HepG2 (cell line): Measurements from ENCODE around the gene FXN. TPM values are rescaled to one million over a fixed set of nuclear protein-coding genes. Genes with fewer than 3 reads are reported as not detected.

Experiments used
- ATAC-seq: fragments of 200-7000 bp; cut with Tn5 transposase; 3 replicates; pipeline ENCODE4 v1.9.1; 2020; ENCODE audit warnings: mild to moderate bottlenecking, moderate library complexity
- BruUV-seq: library from RNA; stranded (reverse); fragments of 400-500 nt; replicated peaks from 2 replicates; lab custom pipeline; 2021; lab: Mats Ljungman, UMichigan
- CTCF ChIA-PET: fragments of 300-600 bp; formaldehyde crosslinking; extraction: SDS; loops from one replicate; lab custom pipeline; 2021; ENCODE audit warnings: low total read pairs, inconsistent platforms, low intra/inter-chr PET ratio; lab: Yijun Ruan, JAX
- POLR2A ChIA-PET: fragments of 350-600 bp; sonication (Branson Sonifier 250); formaldehyde crosslinking; loops from one replicate; lab custom pipeline; 2020; ENCODE audit warnings: antibody characterized with exemption, inconsistent platforms; lab: Yijun Ruan, JAX
- DNase-seq: peaks from one replicate; pipeline ENCODE4 v3.0.0-alpha.2; 2015; ENCODE audit warnings: low spot score
- FAIRE-seq: peaks from 3 replicates; lab custom pipeline; 2011; peaks lifted over from hg19 to GRCh38; lab: Jason Lieb, UNC
- H2AFZ ChIP-seq: one replicate; pipeline ENCODE4 v1.6.1; 2011; ENCODE audit warnings: low read length, inconsistent platforms
- H3K27ac ChIP-seq: fragments of 300-600 bp; 3 replicates; pipeline ENCODE4 v1.8.0; 2011; ENCODE audit warnings: mixed run types, mild to moderate bottlenecking, mixed read lengths, low read length, inconsistent platforms; ENCODE audit not compliant: insufficient read depth; ENCODE audit errors: extremely low read length
- H3K27me3 ChIP-seq, 2 experiments: fragments of 200-600 bp in 1 of 2; 2 replicates in 1 of 2; 3 replicates in 1 of 2; pipeline versions ENCODE4 v1.6.0 to v1.8.0; 2011; ENCODE audit warnings: low read length in 2 of 2, mild to moderate bottlenecking in 2 of 2, moderate library complexity in 2 of 2, inconsistent platforms in 1 of 2; ENCODE audit not compliant: insufficient read depth in 2 of 2, control insufficient read depth in 1 of 2
- H3K36me3 ChIP-seq, 2 experiments: fragments of 200-600 bp in 1 of 2; replicated peaks in 1 of 2; 2 replicates in 1 of 2; 3 replicates in 1 of 2; pipeline versions ENCODE4 v1.5.1 to v1.8.0; 2011; ENCODE audit warnings: low read length in 2 of 2, inconsistent platforms in 1 of 2; ENCODE audit not compliant: insufficient read depth in 2 of 2, control insufficient read depth in 1 of 2
- H3K4me1 ChIP-seq: 2 replicates; pipeline ENCODE4 v1.5.1; 2012; ENCODE audit warnings: low read length, inconsistent platforms; ENCODE audit not compliant: insufficient read depth
- H3K4me2 ChIP-seq: 2 replicates; pipeline ENCODE4 v1.6.0; 2011; ENCODE audit warnings: low read depth, low read length, inconsistent platforms
- H3K4me3 ChIP-seq, 3 experiments: fragments of 200-600 bp in 1 of 3; sonication (generic), shearing (Covaris generic) in 1 of 3; replicated peaks in 1 of 3; 2 replicates each; pipeline ENCODE4 v1.5.1; 2011 to 2016; ENCODE audit warnings: low read length in 3 of 3, inconsistent platforms in 2 of 3, low read depth in 2 of 3, mild to moderate bottlenecking in 2 of 3, control low read depth in 1 of 3, mixed read lengths in 1 of 3; ENCODE audit not compliant: insufficient read depth in 1 of 3
- H3K79me2 ChIP-seq: one replicate; pipeline ENCODE4 v1.6.1; 2011; ENCODE audit warnings: low read length, inconsistent platforms; ENCODE audit not compliant: insufficient read depth
- H3K9ac ChIP-seq: 2 replicates; pipeline ENCODE4 v1.6.0; 2011; ENCODE audit warnings: mild to moderate bottlenecking, low read depth, low read length, inconsistent platforms; ENCODE audit not compliant: insufficient read depth
- H3K9me3 ChIP-seq: 2 replicates; pipeline ENCODE4 v1.5.1; 2012; ENCODE audit warnings: mild to moderate bottlenecking, low read length
- H4K20me1 ChIP-seq: 2 replicates; pipeline ENCODE4 v1.6.0; 2011; ENCODE audit warnings: inconsistent platforms, mild to moderate bottlenecking, low read length, moderate library complexity; ENCODE audit not compliant: insufficient read depth
- FOXA1 ChIP-seq, 2 experiments: fragments of 450-650 bp in 1 of 2; sonication (generic) in 1 of 2; formaldehyde crosslinking in 1 of 2; IDR thresholded peaks; 2 replicates each; pipeline versions ENCODE4 v1.4.0 to v1.6.1; 2016 to 2020; ENCODE audit warnings: missing genetic modification reagents in 1 of 2
- FOXO1 ChIP-seq: sonication (generic); formaldehyde crosslinking; IDR thresholded peaks from 2 replicates; pipeline ENCODE4 v1.4.0; 2020; ENCODE audit warnings: missing genetic modification reagents
- GATAD2A ChIP-seq: IDR thresholded peaks from 2 replicates; pipeline ENCODE4 v1.6.1; 2016
- HDAC2 ChIP-seq: sonication (generic); formaldehyde crosslinking; IDR thresholded peaks from 2 replicates; pipeline ENCODE4 v1.4.0; 2020; ENCODE audit warnings: missing genetic modification reagents
- HMG20B ChIP-seq: conservative IDR thresholded peaks from 2 replicates; pipeline ENCODE4 v1.6.1; 2016; ENCODE audit warnings: missing genetic modification reagents, missing compliant biosample characterization
- ISL2 ChIP-seq: sonication (generic); formaldehyde crosslinking; IDR thresholded peaks from 2 replicates; pipeline ENCODE4 v1.5.0; 2020; ENCODE audit warnings: missing genetic modification reagents
- MED1 ChIP-seq: sonication (generic); formaldehyde crosslinking; IDR thresholded peaks from 2 replicates; pipeline ENCODE4 v1.4.0; 2020; ENCODE audit warnings: missing genetic modification reagents
- NFATC3 ChIP-seq: sonication (generic); formaldehyde crosslinking; IDR thresholded peaks from 2 replicates; pipeline ENCODE4 v1.5.1; 2020; ENCODE audit warnings: mild to moderate bottlenecking, missing genetic modification reagents
- NR2F6 ChIP-seq, 2 experiments: IDR thresholded peaks; 2 replicates each; pipeline ENCODE4 v1.6.1; 2016; ENCODE audit warnings: antibody characterized with exemption in 1 of 2, mild to moderate bottlenecking in 1 of 2
- PHF21A ChIP-seq: sonication (generic); formaldehyde crosslinking; IDR thresholded peaks from 2 replicates; pipeline ENCODE4 v1.5.0; 2020; ENCODE audit warnings: mild to moderate bottlenecking, missing genetic modification reagents
- SAP130 ChIP-seq: IDR thresholded peaks from 2 replicates; pipeline ENCODE4 v1.6.1; 2016; ENCODE audit warnings: low read depth
- SOX5 ChIP-seq: IDR thresholded peaks from 2 replicates; pipeline ENCODE4 v1.6.1; 2016; ENCODE audit warnings: borderline replicate concordance
- ZNF160 ChIP-seq: sonication (generic); formaldehyde crosslinking; IDR thresholded peaks from 2 replicates; pipeline ENCODE4 v1.8.0; 2022; ENCODE audit warnings: mild to moderate bottlenecking, inconsistent platforms, missing genetic modification reagents
- WGBS: methylation state at CpG from one replicate; pipeline ENCODE4 v1.1.6; 2017; ENCODE audit warnings: low lambda C conversion rate; 5-methylcytosine and 5-hydroxymethylcytosine counted together
- in situ Hi-C: cut with HindIII; loops from 2 replicates; pipeline ENCODE4 v1.10.0; 2017; ENCODE audit warnings: low pct_unique_long_range_greater_than_20kb; ENCODE audit not compliant: extremely low pct_ligation_motif_present
- intact Hi-C: fragments of 100-400 bp; cut with micrococcal nuclease; formaldehyde crosslinking; loops from one replicate; pipeline ENCODE4 v1.10.0; 2022; ENCODE audit not compliant: unreplicated experiment
- polyA plus RNA-seq, 8 experiments: library from polyadenylated mRNA; depleted of rRNA in 3 of 8; stranded (reverse) in 7 of 8; unstranded in 1 of 8; fragments of >200 nt; fragmentation: Illumina TruSeq in 4 of 8; extraction: Trizol in 4 of 8; gene quantifications; 2 replicates each; pipeline versions ENCODE4 v1.2.1 to v1.2.3, GENCODE V29; 2011 to 2016; ENCODE audit warnings: low read depth in 4 of 8, missing spikeins in 1 of 8, mixed read lengths in 1 of 8; ENCODE audit not compliant: insufficient read depth in 1 of 8
- total RNA-seq, 5 experiments: library from RNA; depleted of rRNA; stranded (reverse); fragments of >200 nt; fragmentation: Illumina TruSeq; extraction: Trizol; gene quantifications; 2 replicates each; pipeline ENCODE4 v1.2.3, GENCODE V29; 2016; ENCODE audit warnings: low read depth in 1 of 5
- TF ChIP-seq, protein P1 (sequence below): sonication (generic); formaldehyde crosslinking; IDR thresholded peaks from 2 replicates; pipeline ENCODE4 v1.5.0; 2020; ENCODE audit warnings: mild to moderate bottlenecking, missing genetic modification reagents, borderline replicate concordance
- TF ChIP-seq, protein P2 (sequence below): sonication (generic); formaldehyde crosslinking; IDR thresholded peaks from 2 replicates; pipeline ENCODE4 v1.4.0; 2020; ENCODE audit warnings: missing genetic modification reagents, borderline replicate concordance
- TF ChIP-seq, protein P3 (sequence below): IDR thresholded peaks from 2 replicates; pipeline ENCODE4 v1.6.1; 2012; ENCODE audit warnings: inconsistent platforms

FXN gene
- total and polyA plus RNA-seq, 2 of the 13 experiments (the other 11 are each of a cell fraction or from before 2014, with no cell fraction given): 24.1 to 26.0 TPM

DNA sequence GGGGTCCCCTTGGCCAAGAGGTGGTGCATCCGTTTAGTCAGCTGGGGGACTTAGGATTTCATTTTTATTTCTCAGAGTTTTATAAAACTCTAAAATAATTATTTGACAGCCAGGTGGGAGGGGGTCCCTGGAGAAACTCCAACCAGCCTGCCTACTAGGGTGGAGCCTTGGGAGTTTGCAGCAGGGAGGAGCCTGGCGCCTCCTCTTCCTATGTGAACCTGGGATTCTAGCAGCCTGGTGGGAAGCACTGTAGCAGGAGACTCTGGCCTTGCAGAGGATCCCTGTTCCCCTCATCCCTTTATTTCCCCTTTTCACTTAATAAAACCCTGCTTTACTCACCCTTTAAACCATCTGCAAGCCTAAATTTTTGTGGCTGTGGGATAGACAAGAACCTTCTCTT, 50.8 kb downstream of the FXN start (continued):
- TF ChIP-seq, protein P1, sequence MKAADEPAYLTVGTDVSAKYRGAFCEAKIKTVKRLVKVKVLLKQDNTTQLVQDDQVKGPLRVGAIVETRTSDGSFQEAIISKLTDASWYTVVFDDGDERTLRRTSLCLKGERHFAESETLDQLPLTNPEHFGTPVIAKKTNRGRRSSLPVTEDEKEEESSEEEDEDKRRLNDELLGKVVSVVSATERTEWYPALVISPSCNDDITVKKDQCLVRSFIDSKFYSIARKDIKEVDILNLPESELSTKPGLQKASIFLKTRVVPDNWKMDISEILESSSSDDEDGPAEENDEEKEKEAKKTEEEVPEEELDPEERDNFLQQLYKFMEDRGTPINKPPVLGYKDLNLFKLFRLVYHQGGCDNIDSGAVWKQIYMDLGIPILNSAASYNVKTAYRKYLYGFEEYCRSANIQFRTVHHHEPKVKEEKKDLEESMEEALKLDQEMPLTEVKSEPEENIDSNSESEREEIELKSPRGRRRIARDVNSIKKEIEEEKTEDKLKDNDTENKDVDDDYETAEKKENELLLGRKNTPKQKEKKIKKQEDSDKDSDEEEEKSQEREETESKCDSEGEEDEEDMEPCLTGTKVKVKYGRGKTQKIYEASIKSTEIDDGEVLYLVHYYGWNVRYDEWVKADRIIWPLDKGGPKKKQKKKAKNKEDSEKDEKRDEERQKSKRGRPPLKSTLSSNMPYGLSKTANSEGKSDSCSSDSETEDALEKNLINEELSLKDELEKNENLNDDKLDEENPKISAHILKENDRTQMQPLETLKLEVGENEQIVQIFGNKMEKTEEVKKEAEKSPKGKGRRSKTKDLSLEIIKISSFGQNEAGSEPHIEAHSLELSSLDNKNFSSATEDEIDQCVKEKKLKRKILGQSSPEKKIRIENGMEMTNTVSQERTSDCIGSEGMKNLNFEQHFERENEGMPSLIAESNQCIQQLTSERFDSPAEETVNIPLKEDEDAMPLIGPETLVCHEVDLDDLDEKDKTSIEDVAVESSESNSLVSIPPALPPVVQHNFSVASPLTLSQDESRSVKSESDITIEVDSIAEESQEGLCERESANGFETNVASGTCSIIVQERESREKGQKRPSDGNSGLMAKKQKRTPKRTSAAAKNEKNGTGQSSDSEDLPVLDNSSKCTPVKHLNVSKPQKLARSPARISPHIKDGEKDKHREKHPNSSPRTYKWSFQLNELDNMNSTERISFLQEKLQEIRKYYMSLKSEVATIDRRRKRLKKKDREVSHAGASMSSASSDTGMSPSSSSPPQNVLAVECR: 0 out of 2 replicates have a peak, but pooled peaks have one; percentile 2

DNA sequence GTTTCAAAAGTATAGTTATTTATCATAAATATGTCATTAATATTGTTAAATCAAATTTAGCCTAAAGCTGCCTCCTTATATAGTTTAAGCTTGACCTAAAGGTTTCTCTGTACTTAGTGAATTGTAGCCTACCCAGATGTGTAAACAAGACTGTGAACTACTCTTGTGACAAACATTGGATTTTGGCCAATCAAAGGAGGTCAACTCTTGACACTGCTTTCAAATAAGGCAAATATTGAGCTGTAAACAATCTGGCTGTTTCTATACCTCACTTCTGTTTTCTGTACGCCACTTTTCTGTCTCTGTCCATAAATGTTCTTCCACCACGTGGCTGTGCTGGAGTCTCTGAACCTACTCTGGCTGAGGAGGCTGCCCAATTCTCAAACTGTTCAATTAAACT, 51.2 kb downstream of the FXN start:
- Histone ChIP-seq H3K36me3 (no peaks in the 10 kb centered on the region), H3K27me3 (no peaks in the 10 kb centered on the region), H3K79me2 (no peaks in the 10 kb centered on the region), H3K9ac (0 out of 2 replicates have a peak overlapping the region, but pooled peaks have one; percentile 11), H3K9me3 (no peaks in the 10 kb centered on the region), H3K27ac (peak overlapping the region; percentile 32), H4K20me1 (no peaks in the 10 kb centered on the region), H3K4me1 (peaks cover 26% of the 10 kb centered on the region), H3K4me2 (peak overlapping the region; percentile 70), H3K4me3 (peak overlapping the region in 1 of 3 experiments; percentile 38; a peak in 2 of 6 replicates), H2AFZ (no peak overlapping the region)
- in situ Hi-C loops: no loop called here
- no TSS peak for BruUV-seq
- intact Hi-C loops: loop anchor here (2.0 kb wide), 2 partner anchors 18 to 34 kb away; no protein-coding TSS in a partner anchor
- ATAC-seq (peak; percentile 82), DNase-seq (peak; percentile 61), FAIRE-seq (peak; percentile 70)
- WGBS: 6% methylated on average over 2 of the region's 2 CpGs
- CTCF ChIA-PET: no interaction called here
- POLR2A ChIA-PET: interaction anchor here (0.8 to 2.1 kb wide), 9 partner anchors 13 to 105 kb away, joined by 3 to 10 read pairs (median 3); no protein-coding TSS in a partner anchor
- TF ChIP-seq SAP130 (CRISPR knock-in tag) (peak; percentile 29; the same call in 1 of the 2 replicates), HDAC2 (CRISPR knock-in tag) (no peak), NR2F6 (IDR thresholded peaks at IDR 0.05) (peak; percentile 41), NR2F6 (CRISPR knock-in tag; IDR thresholded peaks at IDR 0.05) (peak; percentile 66), ISL2 (CRISPR knock-in tag) (0 out of 2 replicates have a peak, but pooled peaks have one; percentile 44), GATAD2A (CRISPR knock-in tag) (peak; percentile 32; the same call in 1 of the 2 replicates), ZNF160 (no peak), FOXO1 (CRISPR knock-in tag) (peak; percentile 24; the same call in 1 of the 2 replicates), MED1 (peak; percentile 46; the same call in 1 of the 2 replicates), PHF21A (CRISPR knock-in tag) (0 out of 2 replicates have a peak, but pooled peaks have one; percentile 31), NFATC3 (CRISPR knock-in tag) (no peak), FOXA1 (IDR thresholded peaks at IDR 0.05) (no peak), FOXA1 (CRISPR knock-in tag; IDR thresholded peaks at IDR 0.05) (peak; percentile 57), HMG20B (CRISPR knock-in tag) (0 out of 2 replicates have a peak, but pooled peaks have one; percentile 17), SOX5 (CRISPR knock-in tag) (peak; percentile 54; the same call in 1 of the 2 replicates)
- TF ChIP-seq, protein P2, sequence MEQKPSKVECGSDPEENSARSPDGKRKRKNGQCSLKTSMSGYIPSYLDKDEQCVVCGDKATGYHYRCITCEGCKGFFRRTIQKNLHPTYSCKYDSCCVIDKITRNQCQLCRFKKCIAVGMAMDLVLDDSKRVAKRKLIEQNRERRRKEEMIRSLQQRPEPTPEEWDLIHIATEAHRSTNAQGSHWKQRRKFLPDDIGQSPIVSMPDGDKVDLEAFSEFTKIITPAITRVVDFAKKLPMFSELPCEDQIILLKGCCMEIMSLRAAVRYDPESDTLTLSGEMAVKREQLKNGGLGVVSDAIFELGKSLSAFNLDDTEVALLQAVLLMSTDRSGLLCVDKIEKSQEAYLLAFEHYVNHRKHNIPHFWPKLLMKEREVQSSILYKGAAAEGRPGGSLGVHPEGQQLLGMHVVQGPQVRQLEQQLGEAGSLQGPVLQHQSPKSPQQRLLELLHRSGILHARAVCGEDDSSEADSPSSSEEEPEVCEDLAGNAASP (CRISPR knock-in tag): no peak
- TF ChIP-seq, protein P3, sequence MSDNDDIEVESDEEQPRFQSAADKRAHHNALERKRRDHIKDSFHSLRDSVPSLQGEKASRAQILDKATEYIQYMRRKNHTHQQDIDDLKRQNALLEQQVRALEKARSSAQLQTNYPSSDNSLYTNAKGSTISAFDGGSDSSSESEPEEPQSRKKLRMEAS: peak; percentile 43; the same call in 1 of the 2 replicates
